ENCODE measurements around the gene ATF3. TPM values are rescaled to one million over a fixed set of nuclear protein-coding genes. Genes with fewer than 3 reads are reported as not detected.

Gene ATF3
- total RNA-seq, 1 experiment from 2014 or later = 21.8 TPM

GRCh38 chr1:212613440-212614335 is 5.1 kb downstream of the ATF3 start:
- H3K9me3 Mint-ChIP-seq (ENCODE audit: unreplicated experiment) = no peaks in the 10 kb centered on the region

GRCh38 chr1:212614453-212615200 is 6.1 kb downstream of the ATF3 start:
- Histone ChIP-seq H3K36me3 (ENCODE audit: control insufficient read depth, insufficient read depth, low read length) (no peaks in the 10 kb centered on the region), H3K9me3 (no peaks in the 10 kb centered on the region), H3K4me3 (ENCODE audit: low read depth, low read length) (no peak overlapping the region), H3K4me1 (peaks cover 10% of the 10 kb centered on the region; the same call in 1 of the 2 replicates), H3K27me3 (replicated peaks; ENCODE audit: control insufficient read depth, insufficient read depth, low read length) (no peaks in the 10 kb centered on the region)
- TF ChIP-seq CTCF (IDR thresholded peaks at IDR 0.05; ENCODE audit: insufficient read depth in 1 of 2, low read depth in 1 of 2, low read length in 1 of 2, severe bottlenecking in 1 of 2, unreplicated experiment in 1 of 2) = no peak
- Mint-ChIP-seq H3K27me3 (ENCODE audit: insufficient read depth, unreplicated experiment) (no peaks in the 10 kb centered on the region), H3K4me1 (ENCODE audit: low read depth, unreplicated experiment) (peaks cover 20% of the 10 kb centered on the region), H3K36me3 (ENCODE audit: insufficient read depth, unreplicated experiment) (peaks cover 61% of the 10 kb centered on the region), H3K27ac (ENCODE audit: unreplicated experiment) (no peak overlapping the region), H3K9me3 (ENCODE audit: unreplicated experiment) (no peaks in the 10 kb centered on the region), H3K4me3 (ENCODE audit: unreplicated experiment) (no peak overlapping the region)
- intact Hi-C loops (cut with micrococcal nuclease; ENCODE audit: unreplicated experiment) = no loop called here
- DNase-seq = no peak
- ChIA-PET CTCF (interaction anchor here (0.6 kb wide), 1 partner anchor 16 kb away, joined by 5 read pairs; no protein-coding TSS in a partner anchor), POLR2A (no interaction called here)
- BruUV-seq (replicated peaks) = no TSS peak

More at GRCh38 chr1:212613440-212614335, 5.1 kb downstream of the ATF3 start:
- Histone ChIP-seq H3K27me3 (replicated peaks; ENCODE audit: control insufficient read depth, insufficient read depth, low read length) (no peaks in the 10 kb centered on the region), H3K4me3 (ENCODE audit: low read depth, low read length) (no peak overlapping the region), H3K9me3 (no peaks in the 10 kb centered on the region), H3K36me3 (ENCODE audit: control insufficient read depth, insufficient read depth, low read length) (no peaks in the 10 kb centered on the region), H3K4me1 (peaks cover 10% of the 10 kb centered on the region; the same call in 1 of the 2 replicates)
- no peaks in the 10 kb centered on the region for H3K27me3 Mint-ChIP-seq (ENCODE audit: insufficient read depth, unreplicated experiment)
- no peak for DNase-seq
- POLR2A ChIA-PET = no interaction called here
- TF ChIP-seq CTCF (IDR thresholded peaks at IDR 0.05; ENCODE audit: insufficient read depth in 1 of 2, low read depth in 1 of 2, low read length in 1 of 2, severe bottlenecking in 1 of 2, unreplicated experiment in 1 of 2) = no peak
- CTCF ChIA-PET = no interaction called here
- intact Hi-C loops (cut with micrococcal nuclease; ENCODE audit: unreplicated experiment) = no loop called here
- peaks cover 62% of the 10 kb centered on the region for H3K36me3 Mint-ChIP-seq (ENCODE audit: insufficient read depth, unreplicated experiment)
- H3K4me3 Mint-ChIP-seq (ENCODE audit: unreplicated experiment) = no peak overlapping the region
- H3K4me1 Mint-ChIP-seq (ENCODE audit: low read depth, unreplicated experiment) = peaks cover 20% of the 10 kb centered on the region
- H3K27ac Mint-ChIP-seq (ENCODE audit: unreplicated experiment) = no peak overlapping the region
- BruUV-seq (replicated peaks) = no TSS peak

- intact Hi-C loops (cut with micrococcal nuclease; ENCODE audit: unreplicated experiment) = no loop called here
- no TSS peak for BruUV-seq (replicated peaks)
- POLR2A ChIA-PET = no interaction called here
- TF ChIP-seq CTCF (IDR thresholded peaks at IDR 0.05; ENCODE audit: insufficient read depth in 1 of 2, low read depth in 1 of 2, low read length in 1 of 2, severe bottlenecking in 1 of 2, unreplicated experiment in 1 of 2) = no peak
- peaks cover 6% of the 10 kb centered on the region; the same call in 1 of the 2 replicates for H3K4me1 ChIP-seq
- Mint-ChIP-seq H3K27me3 (ENCODE audit: insufficient read depth, unreplicated experiment) (no peaks in the 10 kb centered on the region), H3K4me1 (ENCODE audit: low read depth, unreplicated experiment) (peaks cover 15% of the 10 kb centered on the region), H3K4me3 (ENCODE audit: unreplicated experiment) (no peak overlapping the region), H3K36me3 (ENCODE audit: insufficient read depth, unreplicated experiment) (peaks cover 66% of the 10 kb centered on the region), H3K9me3 (ENCODE audit: unreplicated experiment) (no peaks in the 10 kb centered on the region), H3K27ac (ENCODE audit: unreplicated experiment) (no peak overlapping the region)
- H3K9me3 ChIP-seq = no peaks in the 10 kb centered on the region
- no peak overlapping the region for H3K4me3 ChIP-seq (ENCODE audit: low read depth, low read length)
- H3K36me3 ChIP-seq (ENCODE audit: control insufficient read depth, insufficient read depth, low read length) = no peaks in the 10 kb centered on the region
- no peaks in the 10 kb centered on the region for H3K27me3 ChIP-seq (replicated peaks; ENCODE audit: control insufficient read depth, insufficient read depth, low read length)
- no peak for DNase-seq
- CTCF ChIA-PET = interaction anchor here (0.6 kb wide), 1 partner anchor 15 kb away, joined by 5 read pairs; no protein-coding TSS in a partner anchor
Observed at GRCh38 chr1:212615201-212615470, 6.6 kb downstream of the ATF3 start.

Data from Caco-2 (cell line).